Activated T-cell treated with anti-CD3 and anti-CD28 coated beads, Interleukin-2, amount 50 U/mL, for 72 hours (primary cell): ENCODE data around the gene MYT1. TPM values are rescaled to one million over a fixed set of nuclear protein-coding genes. Genes with fewer than 3 reads are reported as not detected.
A peak's percentile ranks its signal among the peaks of the same experiment; 100 is the strongest.
"Not testable (repeated sequence)": the region's sequence is repeated elsewhere in the genome, so short reads cannot be mapped to it uniquely, and the experiment has no call there.

Source experiments
- ATAC-seq, 2 donors: fragments of 150-1000 bp; cut with Tn5 transposase; replicated peaks in 1 of 2; 2 replicates each; pipeline ENCODE4 v1.10.0; 2021; ENCODE audit warnings: moderate library complexity in 2 of 2, mild to moderate bottlenecking in 1 of 2
- DNase-seq, 2 donors: peaks; one replicate each; pipeline ENCODE4 v3.0.0; 2021 to 2022; ENCODE audit warnings: mixed read lengths in 1 of 2
- H3K27ac Mint-ChIP-seq: one replicate; pipeline ENCODE4 v1.8.0; 2022; ENCODE audit warnings: mild to moderate bottlenecking, moderate library complexity, mixed read lengths
- H3K27me3 Mint-ChIP-seq: one replicate; pipeline ENCODE4 v1.8.0; 2022; ENCODE audit warnings: low read depth, mixed read lengths
- H3K36me3 Mint-ChIP-seq, 2 donors: one replicate each; pipeline ENCODE4 v1.8.0; 2022; ENCODE audit warnings: mixed read lengths in 2 of 2, mild to moderate bottlenecking in 1 of 2; ENCODE audit not compliant: insufficient read depth in 2 of 2
- H3K4me1 Mint-ChIP-seq: one replicate; pipeline ENCODE4 v1.8.0; 2022; ENCODE audit warnings: low read depth, mixed read lengths
- H3K4me3 Mint-ChIP-seq, 2 donors: one replicate each; pipeline ENCODE4 v1.8.0; 2022; ENCODE audit warnings: mild to moderate bottlenecking in 2 of 2, mixed read lengths in 2 of 2, moderate library complexity in 2 of 2
- H3K9me3 Mint-ChIP-seq, 2 donors: one replicate each; pipeline ENCODE4 v1.8.0; 2022; ENCODE audit warnings: mixed read lengths in 2 of 2
- total RNA-seq, 2 donors: library from RNA; stranded (reverse); gene quantifications; one replicate each; pipeline ENCODE4 v1.2.3, GENCODE V29; 2022

The MYT1 gene
- total RNA-seq, 2 donors from 2014 or later: 0.12 to 0.23 TPM

DNA sequence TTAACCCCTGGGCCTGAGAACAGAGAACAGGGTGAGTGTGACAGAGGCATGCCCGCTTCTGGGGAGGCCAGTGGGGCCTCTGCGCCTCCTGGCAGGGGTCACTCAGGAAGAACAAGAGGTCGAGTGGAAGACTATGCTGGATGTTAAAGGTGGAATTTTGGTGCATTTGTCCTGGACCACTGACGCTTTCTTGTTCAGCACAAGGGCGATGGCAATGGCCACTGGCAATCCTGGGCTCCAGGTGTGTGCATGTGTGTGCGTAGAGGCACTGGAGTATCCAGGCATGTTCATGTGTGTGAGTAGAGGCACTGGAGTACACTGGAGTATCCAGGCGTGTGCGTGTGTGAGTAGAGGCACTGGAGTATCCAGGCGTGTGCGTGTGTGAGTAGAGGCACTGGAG is 33.4 kb upstream of the MYT1 start:
- Mint-ChIP-seq H3K36me3 (no peaks in the 10 kb centered on the region), H3K27me3 (peaks cover 16% of the 10 kb centered on the region), H3K4me1 (no peaks in the 10 kb centered on the region), H3K9me3 (no peaks in the 10 kb centered on the region), H3K27ac (no peak overlapping the region), H3K4me3 (no peak overlapping the region)
- ATAC-seq: no peak
- no peak for DNase-seq

GRCh38 chr20:64131406-64131805 is 32.8 kb upstream of the MYT1 start:
- Mint-ChIP-seq H3K27ac (no peak overlapping the region), H3K27me3 (peaks cover 16% of the 10 kb centered on the region), H3K4me3 (no peak overlapping the region), H3K9me3 (no peaks in the 10 kb centered on the region), H3K4me1 (no peaks in the 10 kb centered on the region), H3K36me3 (no peaks in the 10 kb centered on the region)
- ATAC-seq: peak in 1 of 2 donors; percentile 30
- no peak for DNase-seq

DNA sequence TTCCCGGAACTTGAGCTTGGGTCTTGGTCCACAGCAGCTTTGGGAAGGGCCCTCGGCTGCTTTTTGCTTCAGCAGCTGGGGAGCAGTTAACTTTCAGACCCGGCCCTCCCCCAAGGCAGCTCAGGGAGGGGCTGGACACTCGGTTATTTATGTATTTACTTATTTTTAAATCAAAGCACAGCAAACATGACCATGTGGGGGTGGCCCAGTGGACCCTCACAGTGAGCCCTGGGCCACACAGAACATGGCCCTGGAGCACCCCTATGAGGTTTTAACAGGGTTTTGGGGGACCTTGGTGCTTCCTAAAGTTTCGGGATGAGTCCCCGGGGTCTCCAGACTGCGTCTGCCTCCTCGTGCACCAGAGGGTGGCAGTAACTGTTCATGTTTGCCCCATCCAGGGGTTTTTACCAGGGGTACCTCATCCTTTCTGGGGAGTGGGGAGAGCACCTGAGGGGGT is 30.3 kb upstream of the MYT1 start:
- ATAC-seq (no peak), DNase-seq (no peak)
- Mint-ChIP-seq H3K9me3 (no peaks in the 10 kb centered on the region), H3K4me3 (no peak overlapping the region), H3K27me3 (peaks cover 7% of the 10 kb centered on the region), H3K36me3 (no peaks in the 10 kb centered on the region), H3K4me1 (no peaks in the 10 kb centered on the region), H3K27ac (no peak overlapping the region)

GRCh38 chr20:64134744-64135143 is 29.5 kb upstream of the MYT1 start:
- H3K9me3 Mint-ChIP-seq, H3K27ac Mint-ChIP-seq, DNase-seq, H3K36me3 Mint-ChIP-seq, H3K4me3 Mint-ChIP-seq, ATAC-seq, H3K4me1 Mint-ChIP-seq, H3K27me3 Mint-ChIP-seq: not testable (repeated sequence)

DNA sequence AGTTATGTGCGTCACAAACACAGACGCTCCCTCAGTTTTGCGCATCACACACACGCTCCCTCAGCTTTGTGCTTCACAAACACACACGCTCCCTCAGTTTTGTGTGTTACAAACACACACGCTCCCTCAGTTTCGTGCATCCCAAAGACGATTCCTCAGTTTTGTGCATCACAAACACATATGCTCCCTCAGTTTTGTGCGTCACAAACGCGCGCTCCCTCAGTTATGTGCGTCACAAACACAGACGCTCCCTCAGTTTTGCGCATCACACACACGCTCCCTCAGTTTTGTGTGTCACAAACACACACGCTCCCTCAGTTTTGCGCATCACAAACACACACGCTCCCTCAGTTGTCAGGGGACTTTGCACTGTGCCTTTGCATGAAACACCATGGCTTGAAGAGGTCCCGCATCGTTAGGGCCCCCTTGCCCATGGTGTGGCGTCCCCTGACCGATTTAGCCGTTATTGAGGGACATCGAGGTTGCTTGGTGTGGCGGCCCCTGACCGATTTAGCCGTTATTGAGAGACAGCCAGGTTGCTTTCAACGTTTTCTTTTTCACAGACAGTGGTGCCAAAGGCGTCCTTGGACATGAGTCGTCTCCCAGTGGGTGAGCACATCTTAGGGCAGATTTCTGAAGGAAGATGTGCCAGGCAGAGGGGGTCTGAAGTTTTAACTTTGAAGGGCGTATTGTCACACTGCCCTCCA is 28.1 kb upstream of the MYT1 start:
- no peak for DNase-seq
- no peaks in the 10 kb centered on the region for H3K27me3 Mint-ChIP-seq
- H3K9me3 Mint-ChIP-seq: no peaks in the 10 kb centered on the region
- ATAC-seq: no peak
- no peaks in the 10 kb centered on the region for H3K36me3 Mint-ChIP-seq
- no peak overlapping the region for H3K4me3 Mint-ChIP-seq
- no peaks in the 10 kb centered on the region for H3K4me1 Mint-ChIP-seq
- no peak overlapping the region for H3K27ac Mint-ChIP-seq

GRCh38 chr20:64137598-64138031 is 26.6 kb upstream of the MYT1 start:
- Mint-ChIP-seq H3K27me3 (peaks cover 7% of the 10 kb centered on the region), H3K27ac (no peak overlapping the region), H3K36me3 (no peaks in the 10 kb centered on the region), H3K4me3 (no peak overlapping the region), H3K9me3 (no peaks in the 10 kb centered on the region), H3K4me1 (no peaks in the 10 kb centered on the region)
- ATAC-seq (no peak), DNase-seq (no peak)

- DNase-seq: no peak
- Mint-ChIP-seq H3K27me3 (peaks cover 15% of the 10 kb centered on the region), H3K4me3 (no peak overlapping the region), H3K9me3 (no peaks in the 10 kb centered on the region), H3K27ac (no peak overlapping the region), H3K36me3 (no peaks in the 10 kb centered on the region), H3K4me1 (no peaks in the 10 kb centered on the region)
- ATAC-seq: no peak
Observed at GRCh38 chr20:64138276-64138815, 25.9 kb upstream of the MYT1 start.

DNA sequence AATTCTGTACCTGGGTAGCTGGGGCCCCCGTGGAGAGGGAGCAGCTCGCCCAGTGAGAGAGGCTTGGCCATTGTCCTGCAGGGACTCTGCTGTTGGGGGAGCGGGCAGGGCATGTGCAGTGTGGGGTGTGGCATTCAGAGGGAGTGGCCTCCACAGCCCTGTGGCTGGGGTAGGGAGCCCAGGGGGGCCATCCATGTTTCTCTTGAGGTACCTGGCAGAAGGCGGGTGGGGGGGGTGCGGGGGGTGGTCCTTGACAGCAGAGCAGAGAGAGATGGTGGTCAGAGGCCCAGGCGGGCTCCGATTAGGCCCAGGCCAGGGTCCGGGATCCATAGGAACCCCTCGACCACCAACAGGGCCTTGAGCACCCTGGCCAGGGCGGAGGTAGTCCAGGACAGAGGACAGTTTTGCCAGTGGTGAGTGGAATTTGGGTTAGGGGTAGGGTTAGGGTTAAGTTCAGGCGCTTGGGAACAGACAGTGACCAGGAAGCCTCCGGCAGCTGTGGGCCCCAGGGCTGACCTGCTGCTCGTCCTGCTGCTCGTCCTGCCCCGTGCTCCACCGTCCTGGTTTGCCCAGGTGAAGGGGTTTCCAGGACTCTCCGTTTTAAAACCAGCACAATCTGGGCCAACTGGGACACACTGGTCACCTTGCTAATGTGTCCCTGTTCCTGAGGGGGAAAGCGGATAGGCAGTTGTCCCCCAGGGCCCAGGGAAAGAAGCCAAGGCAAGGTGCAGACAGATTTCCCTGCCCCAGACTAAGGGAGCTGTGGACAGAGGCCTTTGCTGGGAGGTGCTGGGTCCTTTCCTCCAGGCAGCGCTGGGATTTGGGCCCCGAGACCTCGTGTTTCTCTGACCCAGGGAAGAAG is 24.8 kb upstream of the MYT1 start:
- no peak overlapping the region for H3K27ac Mint-ChIP-seq
- H3K36me3 Mint-ChIP-seq: peaks cover 4 to 6% of the 10 kb centered on the region in 2 donors
- peaks cover 3 to 7% of the 10 kb centered on the region in 2 donors for H3K9me3 Mint-ChIP-seq
- DNase-seq: no peak
- H3K4me3 Mint-ChIP-seq: no peak overlapping the region
- no peaks in the 10 kb centered on the region for H3K4me1 Mint-ChIP-seq
- H3K27me3 Mint-ChIP-seq: peaks cover 16% of the 10 kb centered on the region
- no peak for ATAC-seq

- Mint-ChIP-seq H3K4me1 (no peaks in the 10 kb centered on the region), H3K36me3 (peaks cover 9 to 10% of the 10 kb centered on the region in 2 donors), H3K27me3 (peaks cover 16% of the 10 kb centered on the region), H3K27ac (no peak overlapping the region), H3K9me3 (peaks cover 6 to 12% of the 10 kb centered on the region in 2 donors), H3K4me3 (no peak overlapping the region)
- ATAC-seq: no peak
- no peak for DNase-seq
Observed at GRCh38 chr20:64140061-64140931, 24.0 kb upstream of the MYT1 start.

DNA sequence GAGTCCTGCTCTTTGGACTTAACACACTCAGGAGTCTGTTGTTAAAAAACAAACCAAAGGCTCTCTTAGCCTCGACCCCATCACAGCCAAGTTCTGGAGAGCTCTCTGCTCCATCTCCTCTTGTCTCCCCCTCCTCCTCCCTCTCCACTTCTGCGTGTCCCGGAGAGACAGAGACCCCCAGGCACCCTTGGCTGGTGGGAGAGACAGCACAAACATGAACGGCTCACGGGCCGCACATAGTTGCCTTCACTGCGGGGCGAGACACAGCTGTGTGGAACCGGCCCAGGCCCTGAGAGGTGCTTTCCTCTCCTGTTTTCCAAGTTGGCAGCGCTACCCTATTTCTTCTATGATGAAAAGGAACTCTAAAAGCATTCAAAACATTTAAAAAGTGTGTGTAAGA is 23.3 kb upstream of the MYT1 start:
- ATAC-seq (no peak), DNase-seq (no peak)
- H3K4me3 Mint-ChIP-seq: no peak overlapping the region
- peaks cover 6 to 14% of the 10 kb centered on the region in 2 donors for H3K9me3 Mint-ChIP-seq
- peaks cover 16% of the 10 kb centered on the region for H3K27me3 Mint-ChIP-seq
- H3K27ac Mint-ChIP-seq: no peak overlapping the region
- no peaks in the 10 kb centered on the region for H3K4me1 Mint-ChIP-seq
- H3K36me3 Mint-ChIP-seq: peaks cover 10 to 12% of the 10 kb centered on the region in 2 donors

DNA sequence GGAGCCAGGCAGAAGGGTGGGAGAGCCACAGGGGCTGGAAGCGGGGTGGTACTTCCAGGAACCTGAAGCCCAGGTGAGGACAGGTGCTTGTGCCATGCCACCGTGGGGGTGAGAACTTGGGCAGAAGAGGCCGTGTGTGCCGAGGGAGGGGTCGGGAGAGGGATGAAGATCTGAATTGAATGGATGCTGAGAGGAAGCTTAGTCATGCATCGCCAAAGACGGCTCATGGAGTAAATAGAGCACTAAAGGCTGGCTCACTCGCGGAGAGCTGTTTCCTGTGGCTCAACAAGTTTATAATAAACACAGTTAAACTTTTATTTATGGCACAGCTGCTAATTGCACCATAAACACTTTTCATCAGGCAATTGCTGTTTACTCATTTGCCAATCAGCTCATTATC is 21.7 kb upstream of the MYT1 start:
- Mint-ChIP-seq H3K9me3 (peaks cover 6 to 14% of the 10 kb centered on the region in 2 donors), H3K27me3 (peaks cover 16% of the 10 kb centered on the region), H3K27ac (no peak overlapping the region), H3K36me3 (peaks cover 10 to 12% of the 10 kb centered on the region in 2 donors), H3K4me1 (no peaks in the 10 kb centered on the region), H3K4me3 (no peak overlapping the region)
- DNase-seq: no peak
- ATAC-seq: no peak

GRCh38 chr20:64143018-64143801 is 21.0 kb upstream of the MYT1 start:
- ATAC-seq (no peak), DNase-seq (no peak)
- H3K36me3 Mint-ChIP-seq: peaks cover 10 to 12% of the 10 kb centered on the region in 2 donors
- H3K27ac Mint-ChIP-seq: no peak overlapping the region
- peaks cover 6 to 14% of the 10 kb centered on the region in 2 donors for H3K9me3 Mint-ChIP-seq
- no peaks in the 10 kb centered on the region for H3K4me1 Mint-ChIP-seq
- H3K4me3 Mint-ChIP-seq: no peak overlapping the region
- peaks cover 16% of the 10 kb centered on the region for H3K27me3 Mint-ChIP-seq
